Glutamatergic neuron (in vitro differentiated cells): Measurements from ENCODE around the gene SUGP1. TPM values are rescaled to one million over a fixed set of nuclear protein-coding genes. Genes with fewer than 3 reads are reported as not detected.

Experiments used
- DNase-seq: peaks from one replicate; pipeline ENCODE4 v3.0.0; 2022
- H3K27ac Mint-ChIP-seq: one replicate; pipeline ENCODE4 v1.8.0; 2020; ENCODE audit warnings: mild to moderate bottlenecking, mixed read lengths, inconsistent platforms; ENCODE audit not compliant: unreplicated experiment
- H3K27me3 Mint-ChIP-seq: one replicate; pipeline ENCODE4 v1.8.0; 2020; ENCODE audit warnings: mild to moderate bottlenecking, moderate library complexity, mixed read lengths, inconsistent platforms; ENCODE audit not compliant: unreplicated experiment
- H3K36me3 Mint-ChIP-seq: one replicate; pipeline ENCODE4 v1.8.0; 2020; ENCODE audit warnings: mild to moderate bottlenecking, mixed read lengths, inconsistent platforms; ENCODE audit not compliant: unreplicated experiment
- H3K4me1 Mint-ChIP-seq: one replicate; pipeline ENCODE4 v1.8.0; 2020; ENCODE audit warnings: mild to moderate bottlenecking, low read depth, mixed read lengths, inconsistent platforms; ENCODE audit not compliant: unreplicated experiment
- H3K4me3 Mint-ChIP-seq: one replicate; pipeline ENCODE4 v1.8.0; 2020; ENCODE audit warnings: mild to moderate bottlenecking, mixed read lengths, inconsistent platforms; ENCODE audit not compliant: unreplicated experiment
- H3K9me3 Mint-ChIP-seq: one replicate; pipeline ENCODE4 v1.8.0; 2020; ENCODE audit warnings: mild to moderate bottlenecking, moderate library complexity, mixed read lengths, inconsistent platforms; ENCODE audit not compliant: unreplicated experiment
- total RNA-seq: library from RNA; stranded (reverse); fragmentation: NEBNext Ultra II Directional; extraction: Animal tissue kit (Norgen Biotek cat#: 25700); gene quantifications from one replicate; pipeline ENCODE4 v1.2.1, GENCODE V29; 2021; ENCODE audit not compliant: unreplicated experiment
- TF ChIP-seq, protein P1 (sequence below): fragments of 200-600 bp; sonication (generic); IDR thresholded peaks from one replicate; pipeline ENCODE4 v1.5.0; 2021; ENCODE audit not compliant: partially characterized antibody, unreplicated experiment

The SUGP1 gene
- total RNA-seq, 1 donor from 2014 or later = 134 TPM

- H3K36me3 Mint-ChIP-seq = peaks cover 18% of the 10 kb centered on the region
- peaks cover 20% of the 10 kb centered on the region for H3K9me3 Mint-ChIP-seq
- peaks cover 7% of the 10 kb centered on the region for H3K4me1 Mint-ChIP-seq
- no peak overlapping the region for H3K4me3 Mint-ChIP-seq
- H3K27me3 Mint-ChIP-seq = peaks cover 18% of the 10 kb centered on the region
- TF ChIP-seq, protein P1, sequence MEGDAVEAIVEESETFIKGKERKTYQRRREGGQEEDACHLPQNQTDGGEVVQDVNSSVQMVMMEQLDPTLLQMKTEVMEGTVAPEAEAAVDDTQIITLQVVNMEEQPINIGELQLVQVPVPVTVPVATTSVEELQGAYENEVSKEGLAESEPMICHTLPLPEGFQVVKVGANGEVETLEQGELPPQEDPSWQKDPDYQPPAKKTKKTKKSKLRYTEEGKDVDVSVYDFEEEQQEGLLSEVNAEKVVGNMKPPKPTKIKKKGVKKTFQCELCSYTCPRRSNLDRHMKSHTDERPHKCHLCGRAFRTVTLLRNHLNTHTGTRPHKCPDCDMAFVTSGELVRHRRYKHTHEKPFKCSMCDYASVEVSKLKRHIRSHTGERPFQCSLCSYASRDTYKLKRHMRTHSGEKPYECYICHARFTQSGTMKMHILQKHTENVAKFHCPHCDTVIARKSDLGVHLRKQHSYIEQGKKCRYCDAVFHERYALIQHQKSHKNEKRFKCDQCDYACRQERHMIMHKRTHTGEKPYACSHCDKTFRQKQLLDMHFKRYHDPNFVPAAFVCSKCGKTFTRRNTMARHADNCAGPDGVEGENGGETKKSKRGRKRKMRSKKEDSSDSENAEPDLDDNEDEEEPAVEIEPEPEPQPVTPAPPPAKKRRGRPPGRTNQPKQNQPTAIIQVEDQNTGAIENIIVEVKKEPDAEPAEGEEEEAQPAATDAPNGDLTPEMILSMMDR = no peak
- DNase-seq = no peak
- H3K27ac Mint-ChIP-seq = no peak overlapping the region
These were observed 89.3 kb downstream of the SUGP1 start for GRCh38 chr19:19230999-19231398.

DNA sequence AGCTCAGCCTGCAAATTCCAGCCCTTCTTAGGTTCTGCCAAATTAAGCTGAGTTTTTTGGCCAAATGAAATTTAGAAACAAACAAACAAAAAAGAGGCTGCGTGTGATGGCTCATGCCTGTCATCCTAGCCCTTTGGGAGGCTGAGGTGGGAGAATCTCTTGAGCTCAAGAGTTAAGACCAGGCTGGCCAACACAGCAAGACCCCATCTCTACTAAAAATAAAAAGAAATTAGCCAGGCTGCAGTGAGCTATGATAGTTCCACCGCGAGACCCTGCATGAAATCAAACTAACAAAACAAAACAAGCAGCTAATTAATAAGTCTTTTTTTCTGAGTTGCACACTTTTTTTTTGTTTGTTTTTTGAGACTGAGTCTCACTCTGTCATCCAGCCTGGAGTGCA is 90.6 kb downstream of the SUGP1 start:
- Mint-ChIP-seq H3K36me3 (peaks cover 14% of the 10 kb centered on the region), H3K4me1 (peaks cover 7% of the 10 kb centered on the region), H3K27me3 (peaks cover 19% of the 10 kb centered on the region), H3K4me3 (no peak overlapping the region), H3K9me3 (peaks cover 20% of the 10 kb centered on the region), H3K27ac (no peak overlapping the region)
- TF ChIP-seq, protein P1 = no peak
- no peak for DNase-seq

GRCh38 chr19:19227217-19227616 is 93.1 kb downstream of the SUGP1 start:
- peaks cover 4% of the 10 kb centered on the region for H3K36me3 Mint-ChIP-seq
- no peak overlapping the region for H3K4me3 Mint-ChIP-seq
- peaks cover 4% of the 10 kb centered on the region for H3K4me1 Mint-ChIP-seq
- H3K9me3 Mint-ChIP-seq = peaks cover 10% of the 10 kb centered on the region
- H3K27ac Mint-ChIP-seq = no peak overlapping the region
- no peak for DNase-seq
- peaks cover 15% of the 10 kb centered on the region for H3K27me3 Mint-ChIP-seq
- TF ChIP-seq, protein P1 = no peak

- TF ChIP-seq, protein P1 = no peak
- no peak for DNase-seq
- H3K27me3 Mint-ChIP-seq = peaks cover 13% of the 10 kb centered on the region
- no peaks in the 10 kb centered on the region for H3K4me1 Mint-ChIP-seq
- peaks cover 4% of the 10 kb centered on the region for H3K36me3 Mint-ChIP-seq
- H3K4me3 Mint-ChIP-seq = no peak overlapping the region
- H3K9me3 Mint-ChIP-seq = peaks cover 10% of the 10 kb centered on the region
- H3K27ac Mint-ChIP-seq = no peak overlapping the region
These were observed 93.6 kb downstream of the SUGP1 start for GRCh38 chr19:19226663-19227062.

- Mint-ChIP-seq H3K4me3 (no peak overlapping the region), H3K36me3 (peaks cover 4% of the 10 kb centered on the region), H3K4me1 (no peaks in the 10 kb centered on the region), H3K9me3 (peaks cover 10% of the 10 kb centered on the region), H3K27me3 (peaks cover 13% of the 10 kb centered on the region), H3K27ac (no peak overlapping the region)
- TF ChIP-seq, protein P1 = no peak
- DNase-seq = no peak
These were observed 94.1 kb downstream of the SUGP1 start for GRCh38 chr19:19226204-19226603.

Other genes with a start within 250 kb of the SUGP1 start
- 16.2 TPM for gene TMEM161A, start 182.0 kb downstream of the SUGP1 start, total RNA-seq
- gene MEF2B, start 150.2 kb downstream of the SUGP1 start, total RNA-seq = 1.7 TPM
- gene BORCS8, start 128.4 kb downstream of the SUGP1 start, total RNA-seq = 20.5 TPM
- gene RFXANK, start 128.3 kb downstream of the SUGP1 start, total RNA-seq = 73.5 TPM
- gene NR2C2AP, start 117.1 kb downstream of the SUGP1 start, total RNA-seq = 5.5 TPM
- gene NCAN, start 108.6 kb downstream of the SUGP1 start, total RNA-seq = 186 TPM
- gene TM6SF2, start 47.2 kb downstream of the SUGP1 start, total RNA-seq = 7.2 TPM
- 107 TPM for gene MAU2, start 320 bp upstream of the SUGP1 start, total RNA-seq
- gene GATAD2A, start 85.2 kb upstream of the SUGP1 start, total RNA-seq = 203 TPM
- 1.7 TPM for gene TSSK6, start 195.0 kb upstream of the SUGP1 start, total RNA-seq
- 394 TPM for gene NDUFA13, start 195.7 kb upstream of the SUGP1 start, total RNA-seq
- 21.6 TPM for gene YJEFN3, start 208.4 kb upstream of the SUGP1 start, total RNA-seq
- gene CILP2, start 217.8 kb upstream of the SUGP1 start, total RNA-seq = 40.9 TPM